GM10248 (cell line): ENCODE data around the gene SPATA12.

Source experiments
- CTCF ChIA-PET: fragments of 300-600 bp; sonication (Branson Sonifier 250); formaldehyde crosslinking; extraction: SDS; loops from one replicate; lab custom pipeline; 2021; ENCODE audit warnings: antibody characterized with exemption; lab: Yijun Ruan, JAX
- POLR2A ChIA-PET: fragments of 350-650 bp; sonication (Branson Sonifier 250); formaldehyde crosslinking; extraction: SDS; loops from one replicate; lab custom pipeline; 2020; ENCODE audit warnings: antibody characterized with exemption; lab: Yijun Ruan, JAX
- DNase-seq: peaks from one replicate; pipeline ENCODE4 v3.0.0; 2012; ENCODE audit errors: extremely low spot score
- CTCF ChIP-seq: IDR thresholded peaks from 2 replicates; pipeline ENCODE4 v1.5.1; 2012; ENCODE audit warnings: mild to moderate bottlenecking, low read depth; ENCODE audit errors: extremely low read depth, missing control alignments, control extremely low read depth

SPATA12 gene

GRCh38 chr3:57060089-57060821, at the start of gene SPATA12:
SPATA12 (plus strand) TSS chr3:57060664; CDS start chr3:57073695, 13,031 bp downstream.
- TF ChIP-seq CTCF = no peak
- POLR2A ChIA-PET = no interaction called here
- CTCF ChIA-PET = interaction anchor here (1.2 to 1.3 kb wide), 2 partner anchors 17 to 22 kb away, joined by 3 to 7 read pairs; no protein-coding TSS in a partner anchor
- DNase-seq = no peak

- ChIA-PET POLR2A (no interaction called here), CTCF (interaction anchor here (5.3 kb wide), 1 partner anchor 14 kb away, joined by 42 read pairs; no protein-coding TSS in a partner anchor)
- no peak for DNase-seq
- no peak for TF ChIP-seq CTCF
Measured at GRCh38 chr3:57011022-57011421, 49.4 kb upstream of the SPATA12 start.

- TF ChIP-seq CTCF = no peak
- ChIA-PET CTCF (interaction anchor here (1.1 to 2.2 kb wide), 3 partner anchors 10 to 23 kb away, joined by 3 to 8 read pairs (median 6); no protein-coding TSS in a partner anchor), POLR2A (no interaction called here)
- no peak for DNase-seq
Measured at GRCh38 chr3:57012847-57013246, 47.6 kb upstream of the SPATA12 start.

- POLR2A ChIA-PET = no interaction called here
- no peak for TF ChIP-seq CTCF
- CTCF ChIA-PET = no interaction called here
- DNase-seq = no peak
Measured at GRCh38 chr3:57015350-57015729, 45.1 kb upstream of the SPATA12 start.

- ChIA-PET CTCF (interaction anchor here (0.7 to 1.3 kb wide), 4 partner anchors 8 to 30 kb away, joined by 3 to 4 read pairs (median 4); no protein-coding TSS in a partner anchor), POLR2A (no interaction called here)
- DNase-seq = no peak
- no peak for TF ChIP-seq CTCF
Measured at GRCh38 chr3:57015912-57016311, 44.6 kb upstream of the SPATA12 start.

GRCh38 chr3:57017459-57017845, 43.0 kb upstream of the SPATA12 start:
- ChIA-PET CTCF (interaction anchor here (0.8 to 2.5 kb wide), 6 partner anchors 8 to 76 kb away, joined by 3 to 12 read pairs (median 4); no protein-coding TSS in a partner anchor), POLR2A (no interaction called here)
- TF ChIP-seq CTCF = no peak
- no peak for DNase-seq
